ENCODE results near the gene CDC42SE1.

Gene CDC42SE1

DNA sequence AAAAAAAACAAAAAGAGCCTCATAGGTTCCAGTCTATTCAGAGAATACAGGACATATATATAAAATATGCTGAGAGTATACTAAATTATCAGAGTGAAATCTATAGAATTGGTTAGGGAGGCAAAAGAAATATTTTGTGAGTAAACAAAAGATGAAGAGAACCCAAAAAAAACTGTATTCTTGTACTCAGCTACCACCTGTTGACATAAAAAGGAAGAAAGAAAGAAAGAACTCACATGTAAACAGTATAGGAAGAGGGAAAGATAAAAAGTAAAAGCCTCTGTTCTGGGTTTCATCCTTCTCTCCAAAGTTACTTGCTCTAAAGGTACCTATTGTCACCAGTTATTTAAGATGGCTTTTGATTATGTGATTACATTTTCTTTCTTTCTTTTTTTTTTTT is 33.0 kb downstream of the CDC42SE1 start:
- Histone ChIP-seq H4K91ac (ENCODE audit: low read depth, low read length) (no peak overlapping the region), H4K8ac (ENCODE audit: low read depth, low read length) (no peak overlapping the region), H3K18ac (ENCODE audit: low read length) (no peak overlapping the region), H3K9me3 (ENCODE audit: insufficient read depth, low read depth, low read length) (peaks cover 3% of the 10 kb centered on the region), H3K79me1 (ENCODE audit: low read length) (no peaks in the 10 kb centered on the region), H3K23ac (ENCODE audit: low read length) (no peak overlapping the region), H3K36me3 (ENCODE audit: control insufficient read depth in 1 of 2, insufficient read depth in 2 of 2, low read length in 2 of 2) (peaks cover 12 to 14% of the 10 kb centered on the region in 2 experiments), H2BK120ac (ENCODE audit: insufficient read depth, low read length, poor library complexity) (no peak overlapping the region), H3K9ac (ENCODE audit: low read length) (no peak overlapping the region), H2BK5ac (ENCODE audit: low read depth, low read length, poor library complexity) (no peak overlapping the region), H3K4ac (ENCODE audit: low read depth, low read length) (no peak overlapping the region), H2BK12ac (ENCODE audit: low read length) (no peak overlapping the region), H3K27me3 (ENCODE audit: insufficient read depth, low read length) (no peaks in the 10 kb centered on the region), H3K79me2 (ENCODE audit: control insufficient read depth, insufficient read depth, low read length, poor library complexity) (no peaks in the 10 kb centered on the region), H3K27ac (ENCODE audit: low read depth, low read length) (no peak overlapping the region), H3K4me2 (ENCODE audit: low read length) (no peak overlapping the region), H3K4me1 (ENCODE audit: control insufficient read depth in 1 of 2, insufficient read depth in 2 of 2, low read length in 2 of 2) (no peaks in the 10 kb centered on the region), H4K12ac (ENCODE audit: low read depth, low read length) (no peak overlapping the region), H3K14ac (ENCODE audit: low read length) (no peak overlapping the region), H2AK5ac (ENCODE audit: low read length) (no peak overlapping the region), H2AFZ (ENCODE audit: insufficient read depth, low read length, poor library complexity) (no peak overlapping the region), H3K4me3 (ENCODE audit: low read depth, low read length) (no peak overlapping the region)
- DNase-seq = no peak

DNA sequence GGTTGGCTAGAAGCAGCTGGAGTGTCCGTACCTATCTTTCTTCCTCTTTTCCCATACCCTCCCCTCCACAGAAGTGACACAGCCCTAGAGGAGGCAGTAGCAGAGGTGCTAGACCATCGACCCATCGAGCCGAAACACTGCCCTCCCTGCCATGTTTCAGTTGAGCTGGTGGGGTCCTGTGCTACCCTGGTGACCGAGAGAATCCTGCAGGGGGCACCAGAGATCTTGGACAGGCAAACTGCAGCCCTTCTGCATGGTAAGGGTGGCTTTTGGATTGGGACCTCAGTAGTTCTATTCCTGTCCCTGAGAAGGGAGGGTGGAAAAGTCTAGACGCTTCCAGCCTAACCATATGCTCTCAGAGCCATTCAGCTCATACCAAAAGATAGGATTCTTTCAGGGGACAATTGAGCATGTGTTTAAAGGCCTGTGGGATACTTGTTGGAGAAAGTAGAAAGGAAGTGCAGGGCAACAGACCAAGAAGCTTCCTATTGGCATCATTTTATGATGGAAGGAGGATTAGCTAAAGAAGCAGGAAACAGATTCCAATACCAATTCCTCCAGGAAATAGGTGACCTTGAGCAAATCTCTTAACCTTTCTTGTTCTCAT is 34.8 kb downstream of the CDC42SE1 start:
- no peaks in the 10 kb centered on the region for H3K4me1 ChIP-seq (ENCODE audit: control insufficient read depth in 1 of 2, insufficient read depth in 2 of 2, low read length in 2 of 2)
- no peak overlapping the region for H3K4me2 ChIP-seq (ENCODE audit: low read length)
- H4K8ac ChIP-seq (ENCODE audit: low read depth, low read length) = no peak overlapping the region
- H3K27me3 ChIP-seq (ENCODE audit: insufficient read depth, low read length) = no peaks in the 10 kb centered on the region
- no peak overlapping the region for H2AFZ ChIP-seq (ENCODE audit: insufficient read depth, low read length, poor library complexity)
- no peaks in the 10 kb centered on the region for H3K79me1 ChIP-seq (ENCODE audit: low read length)
- H3K36me3 ChIP-seq (ENCODE audit: control insufficient read depth in 1 of 2, insufficient read depth in 2 of 2, low read length in 2 of 2) = peaks cover 12% of the 10 kb centered on the region in 2 experiments
- H3K18ac ChIP-seq (ENCODE audit: low read length) = no peak overlapping the region
- H3K4me3 ChIP-seq (ENCODE audit: low read depth, low read length) = no peak overlapping the region
- H2BK5ac ChIP-seq (ENCODE audit: low read depth, low read length, poor library complexity) = no peak overlapping the region
- H2BK12ac ChIP-seq (ENCODE audit: low read length) = no peak overlapping the region
- H3K9ac ChIP-seq (ENCODE audit: low read length) = no peak overlapping the region
- no peak overlapping the region for H3K23ac ChIP-seq (ENCODE audit: low read length)
- no peak overlapping the region for H4K91ac ChIP-seq (ENCODE audit: low read depth, low read length)
- no peak overlapping the region for H4K12ac ChIP-seq (ENCODE audit: low read depth, low read length)
- no peak overlapping the region for H3K27ac ChIP-seq (ENCODE audit: low read depth, low read length)
- H3K4ac ChIP-seq (ENCODE audit: low read depth, low read length) = no peak overlapping the region
- H2BK120ac ChIP-seq (ENCODE audit: insufficient read depth, low read length, poor library complexity) = no peak overlapping the region
- no peak overlapping the region for H3K14ac ChIP-seq (ENCODE audit: low read length)
- no peaks in the 10 kb centered on the region for H3K79me2 ChIP-seq (ENCODE audit: control insufficient read depth, insufficient read depth, low read length, poor library complexity)
- H2AK5ac ChIP-seq (ENCODE audit: low read length) = no peak overlapping the region
- peaks cover 3% of the 10 kb centered on the region for H3K9me3 ChIP-seq (ENCODE audit: insufficient read depth, low read depth, low read length)
- WGBS (ENCODE audit: extremely low coverage, insufficient coverage, insufficient read length) = no CpG with 5 or more reads among the region's 6 CpGs
- DNase-seq = peak; percentile 46 to 81

DNA sequence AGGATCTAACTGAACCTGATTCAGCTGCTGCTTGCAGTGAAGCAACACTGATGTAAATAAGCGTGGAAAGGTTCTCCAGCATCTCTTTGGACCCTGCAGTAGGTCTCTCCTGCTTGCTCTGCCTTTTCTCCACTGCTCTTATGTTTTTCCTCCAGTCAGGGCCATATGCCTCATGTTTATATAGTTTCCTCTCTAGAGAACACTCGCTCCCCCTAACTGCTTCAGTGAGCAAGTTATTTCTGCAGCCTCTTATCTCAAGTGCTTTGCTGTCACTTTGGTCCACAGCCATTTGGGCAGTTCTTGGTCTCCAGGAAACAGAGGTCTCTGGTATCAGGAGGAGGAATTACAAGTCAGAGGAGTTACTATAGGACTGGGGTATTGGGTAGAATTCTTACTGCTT is 45.9 kb downstream of the CDC42SE1 start:
- H2BK5ac ChIP-seq (ENCODE audit: low read depth, low read length, poor library complexity) = no peak overlapping the region
- no peak for DNase-seq
- H2AK5ac ChIP-seq (ENCODE audit: low read length) = no peak overlapping the region
- H3K4me1 ChIP-seq (ENCODE audit: control insufficient read depth in 1 of 2, insufficient read depth in 2 of 2, low read length in 2 of 2) = peaks cover 0 to 3% of the 10 kb centered on the region in 2 experiments
- no CpG with 5 or more reads among the region's 2 CpGs for WGBS (ENCODE audit: extremely low coverage, insufficient coverage, insufficient read length)
- no peak overlapping the region for H2BK12ac ChIP-seq (ENCODE audit: low read length)
- H3K23ac ChIP-seq (ENCODE audit: low read length) = no peak overlapping the region
- H3K9me3 ChIP-seq (ENCODE audit: insufficient read depth, low read depth, low read length) = no peaks in the 10 kb centered on the region
- no peak overlapping the region for H4K8ac ChIP-seq (ENCODE audit: low read depth, low read length)
- H3K27me3 ChIP-seq (ENCODE audit: insufficient read depth, low read length) = no peaks in the 10 kb centered on the region
- no peak overlapping the region for H3K4me3 ChIP-seq (ENCODE audit: low read depth, low read length)
- H3K79me2 ChIP-seq (ENCODE audit: control insufficient read depth, insufficient read depth, low read length, poor library complexity) = peaks cover 2% of the 10 kb centered on the region
- peaks cover 3% of the 10 kb centered on the region for H3K79me1 ChIP-seq (ENCODE audit: low read length)
- no peak overlapping the region for H2BK120ac ChIP-seq (ENCODE audit: insufficient read depth, low read length, poor library complexity)
- no peak overlapping the region for H3K4me2 ChIP-seq (ENCODE audit: low read length)
- H3K9ac ChIP-seq (ENCODE audit: low read length) = no peak overlapping the region
- H3K27ac ChIP-seq (ENCODE audit: low read depth, low read length) = no peak overlapping the region
- H3K4ac ChIP-seq (ENCODE audit: low read depth, low read length) = no peak overlapping the region
- H3K36me3 ChIP-seq (ENCODE audit: control insufficient read depth in 1 of 2, insufficient read depth in 2 of 2, low read length in 2 of 2) = no peaks in the 10 kb centered on the region
- H3K14ac ChIP-seq (ENCODE audit: low read length) = no peak overlapping the region
- H3K18ac ChIP-seq (ENCODE audit: low read length) = no peak overlapping the region
- H4K91ac ChIP-seq (ENCODE audit: low read depth, low read length) = no peak overlapping the region
- no peak overlapping the region for H4K12ac ChIP-seq (ENCODE audit: low read depth, low read length)
- no peak overlapping the region for H2AFZ ChIP-seq (ENCODE audit: insufficient read depth, low read length, poor library complexity)

DNA sequence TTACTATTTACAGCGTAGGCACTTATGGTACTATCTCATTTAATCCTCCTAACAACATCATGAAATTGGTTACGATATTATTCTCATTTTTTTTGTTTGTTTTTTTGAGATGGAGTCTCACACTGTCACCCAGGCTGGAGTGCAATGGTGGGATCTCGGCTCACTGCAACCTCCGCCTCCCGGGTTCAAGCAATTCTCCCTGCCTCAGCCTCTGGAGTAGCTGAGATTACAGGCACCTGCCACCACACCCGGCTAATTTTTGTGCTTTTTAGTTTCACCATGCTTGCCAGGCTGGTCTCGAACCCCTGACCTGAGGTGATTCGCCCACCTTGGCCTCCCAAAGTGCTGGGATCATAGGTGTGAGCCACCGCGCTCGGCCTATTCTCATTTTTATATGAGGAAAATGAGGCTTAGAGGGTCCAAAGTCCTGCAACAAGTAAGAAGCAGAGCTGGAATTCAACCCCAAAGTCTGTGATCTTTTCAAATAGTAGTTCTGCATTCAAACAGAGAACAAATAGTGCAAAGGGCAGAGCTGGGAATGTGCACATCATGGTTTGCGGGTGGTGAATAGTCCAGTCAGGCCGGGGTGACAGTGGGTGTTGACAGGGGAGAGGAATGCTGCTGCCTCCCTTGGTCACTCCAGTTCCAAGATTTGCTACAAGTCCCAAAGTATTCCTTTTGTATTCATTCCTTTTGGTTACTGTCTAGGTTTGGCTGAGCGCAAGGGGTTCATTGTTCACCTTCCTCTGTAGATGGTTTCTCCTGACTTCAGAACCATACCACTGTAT is 46.5 kb downstream of the CDC42SE1 start:
- no peak overlapping the region for H3K23ac ChIP-seq (ENCODE audit: low read length)
- no CpG with 5 or more reads among the region's 14 CpGs for WGBS (ENCODE audit: extremely low coverage, insufficient coverage, insufficient read length)
- no peak overlapping the region for H2AK5ac ChIP-seq (ENCODE audit: low read length)
- H2BK12ac ChIP-seq (ENCODE audit: low read length) = no peak overlapping the region
- H3K79me1 ChIP-seq (ENCODE audit: low read length) = peaks cover 5% of the 10 kb centered on the region
- DNase-seq = no peak
- no peak overlapping the region for H2AFZ ChIP-seq (ENCODE audit: insufficient read depth, low read length, poor library complexity)
- no peak overlapping the region for H3K18ac ChIP-seq (ENCODE audit: low read length)
- H4K91ac ChIP-seq (ENCODE audit: low read depth, low read length) = no peak overlapping the region
- H3K4me1 ChIP-seq (ENCODE audit: control insufficient read depth in 1 of 2, insufficient read depth in 2 of 2, low read length in 2 of 2) = peaks cover 0 to 3% of the 10 kb centered on the region in 2 experiments
- no peak overlapping the region for H3K4ac ChIP-seq (ENCODE audit: low read depth, low read length)
- no peaks in the 10 kb centered on the region for H3K27me3 ChIP-seq (ENCODE audit: insufficient read depth, low read length)
- peaks cover 4% of the 10 kb centered on the region for H3K79me2 ChIP-seq (ENCODE audit: control insufficient read depth, insufficient read depth, low read length, poor library complexity)
- no peak overlapping the region for H3K9ac ChIP-seq (ENCODE audit: low read length)
- H2BK5ac ChIP-seq (ENCODE audit: low read depth, low read length, poor library complexity) = no peak overlapping the region
- H4K8ac ChIP-seq (ENCODE audit: low read depth, low read length) = no peak overlapping the region
- H3K4me3 ChIP-seq (ENCODE audit: low read depth, low read length) = no peak overlapping the region
- no peak overlapping the region for H3K4me2 ChIP-seq (ENCODE audit: low read length)
- H4K12ac ChIP-seq (ENCODE audit: low read depth, low read length) = no peak overlapping the region
- H2BK120ac ChIP-seq (ENCODE audit: insufficient read depth, low read length, poor library complexity) = no peak overlapping the region
- no peak overlapping the region for H3K27ac ChIP-seq (ENCODE audit: low read depth, low read length)
- H3K9me3 ChIP-seq (ENCODE audit: insufficient read depth, low read depth, low read length) = no peaks in the 10 kb centered on the region
- no peaks in the 10 kb centered on the region for H3K36me3 ChIP-seq (ENCODE audit: control insufficient read depth in 1 of 2, insufficient read depth in 2 of 2, low read length in 2 of 2)
- no peak overlapping the region for H3K14ac ChIP-seq (ENCODE audit: low read length)
